H9 (cell line): ENCODE data around the gene VSIR. TPM values are rescaled to one million over a fixed set of nuclear protein-coding genes. Genes with fewer than 3 reads are reported as not detected.

Source experiments
- DNase-seq: peaks from one replicate; pipeline ENCODE4 v3.0.0-alpha.2; 2017
- H2AFZ ChIP-seq: one replicate; pipeline ENCODE4 v1.6.1; 2013; ENCODE audit warnings: mild to moderate bottlenecking, low read length, control low read depth, moderate library complexity
- H2AK5ac ChIP-seq: 2 replicates; pipeline ENCODE4 v1.6.1; 2013; ENCODE audit warnings: low read length, control low read depth, mixed read lengths; ENCODE audit not compliant: insufficient read length
- H2BK120ac ChIP-seq: one replicate; pipeline ENCODE4 v1.6.1; 2013; ENCODE audit warnings: low read depth, mild to moderate bottlenecking, low read length, control low read depth, inconsistent platforms; ENCODE audit not compliant: poor library complexity, severe bottlenecking
- H2BK12ac ChIP-seq: 2 replicates; pipeline ENCODE4 v1.6.1; 2013; ENCODE audit warnings: low read length, control low read depth, mixed read lengths, low read depth; ENCODE audit not compliant: insufficient read length
- H2BK15ac ChIP-seq: 2 replicates; pipeline ENCODE4 v1.6.1; 2013; ENCODE audit warnings: low read depth, low read length, control low read depth
- H2BK20ac ChIP-seq: one replicate; pipeline ENCODE4 v1.6.1; 2013; ENCODE audit warnings: low read depth, mild to moderate bottlenecking, low read length, control low read depth, inconsistent platforms; ENCODE audit not compliant: poor library complexity, severe bottlenecking
- H2BK5ac ChIP-seq: 2 replicates; pipeline ENCODE4 v1.6.1; 2013; ENCODE audit warnings: low read length, control low read depth, mixed read lengths; ENCODE audit not compliant: insufficient read length
- H3K14ac ChIP-seq: 2 replicates; pipeline ENCODE4 v1.6.1; 2013; ENCODE audit warnings: low read length, control low read depth; ENCODE audit not compliant: insufficient read depth
- H3K18ac ChIP-seq: 2 replicates; pipeline ENCODE4 v1.6.1; 2013; ENCODE audit warnings: low read depth, mild to moderate bottlenecking, mixed read lengths, low read length, control low read depth; ENCODE audit not compliant: insufficient read length
- H3K23ac ChIP-seq: 2 replicates; pipeline ENCODE4 v1.6.1; 2013; ENCODE audit warnings: low read length, control low read depth, mixed read lengths, low read depth; ENCODE audit not compliant: insufficient read length
- H3K23me2 ChIP-seq: 2 replicates; pipeline ENCODE4 v1.6.1; 2013; ENCODE audit warnings: low read depth, mild to moderate bottlenecking, mixed read lengths, low read length, control low read depth; ENCODE audit not compliant: insufficient read length, poor library complexity, severe bottlenecking
- H3K27ac ChIP-seq: 2 replicates; pipeline ENCODE4 v1.5.1; 2013; ENCODE audit warnings: low read length, control low read depth, mixed read lengths, low read depth; ENCODE audit not compliant: insufficient read length
- H3K27me3 ChIP-seq: 2 replicates; pipeline ENCODE4 v1.6.1; 2013; ENCODE audit warnings: low read length, control low read depth, inconsistent platforms; ENCODE audit not compliant: insufficient read depth
- H3K4ac ChIP-seq: 2 replicates; pipeline ENCODE4 v1.6.1; 2013; ENCODE audit warnings: low read depth, mild to moderate bottlenecking, control low read depth, inconsistent platforms, low read length, moderate library complexity
- H3K4me1 ChIP-seq: 2 replicates; pipeline ENCODE4 v1.6.1; 2013; ENCODE audit warnings: low read length, control low read depth, inconsistent platforms; ENCODE audit not compliant: insufficient read depth
- H3K4me2 ChIP-seq: 2 replicates; pipeline ENCODE4 v1.6.1; 2013; ENCODE audit warnings: low read length, control low read depth, mixed read lengths; ENCODE audit not compliant: insufficient read length, insufficient read depth
- H3K56ac ChIP-seq: 2 replicates; pipeline ENCODE4 v1.6.1; 2013; ENCODE audit warnings: low read depth, mild to moderate bottlenecking, mixed read lengths, low read length, control low read depth; ENCODE audit not compliant: insufficient read length
- H3K79me1 ChIP-seq: 2 replicates; pipeline ENCODE4 v1.6.1; 2013; ENCODE audit warnings: low read depth, mild to moderate bottlenecking, moderate library complexity, low read length, control low read depth, inconsistent platforms; ENCODE audit not compliant: insufficient read depth, poor library complexity, severe bottlenecking
- H3K79me2 ChIP-seq: 2 replicates; pipeline ENCODE4 v1.6.1; 2013; ENCODE audit warnings: low read length, control low read depth, inconsistent platforms; ENCODE audit not compliant: insufficient read depth
- H3K9ac ChIP-seq: 2 replicates; pipeline ENCODE4 v1.6.1; 2013; ENCODE audit warnings: low read length, control low read depth, mixed read lengths; ENCODE audit not compliant: insufficient read length; ENCODE audit errors: extremely low read depth
- H3K9me3 ChIP-seq: one replicate; pipeline ENCODE4 v1.6.1; 2013; ENCODE audit warnings: low read depth, low read length, inconsistent platforms; ENCODE audit not compliant: control insufficient read depth
- H3T11ph ChIP-seq: one replicate; pipeline ENCODE4 v1.6.1; 2013; ENCODE audit warnings: mild to moderate bottlenecking, low read length, control low read depth, inconsistent platforms
- H4K20me1 ChIP-seq: one replicate; pipeline ENCODE4 v1.6.1; 2013; ENCODE audit not compliant: control insufficient read depth, insufficient read length, insufficient read depth
- H4K5ac ChIP-seq: 2 replicates; pipeline ENCODE4 v1.6.1; 2013; ENCODE audit warnings: low read depth, mild to moderate bottlenecking, mixed read lengths, low read length, control low read depth; ENCODE audit not compliant: insufficient read length
- H4K8ac ChIP-seq: replicated peaks from 2 replicates; pipeline ENCODE4 v1.6.1; 2013; ENCODE audit warnings: low read length, control low read depth, mixed read lengths, low read depth; ENCODE audit not compliant: insufficient read length
- H4K91ac ChIP-seq: 2 replicates; pipeline ENCODE4 v1.6.1; 2013; ENCODE audit warnings: low read depth, mild to moderate bottlenecking, moderate library complexity, mixed read lengths, low read length, control low read depth; ENCODE audit not compliant: insufficient read length
- H3K27ac Mint-ChIP-seq, 3 experiments: 2 replicates in 2 of 3; 3 replicates in 1 of 3; pipeline ENCODE4 v1.8.0; 2020 to 2021; ENCODE audit warnings: mixed read lengths in 3 of 3, mild to moderate bottlenecking in 1 of 3, moderate library complexity in 1 of 3
- H3K27me3 Mint-ChIP-seq: 2 replicates; pipeline ENCODE4 v1.8.0; 2021; ENCODE audit warnings: low read depth, mild to moderate bottlenecking, moderate library complexity, mixed read lengths
- H3K36me3 Mint-ChIP-seq, 3 experiments: 2 replicates in 2 of 3; 3 replicates in 1 of 3; pipeline ENCODE4 v1.8.0; 2020 to 2021; ENCODE audit warnings: low read depth in 3 of 3, mixed read lengths in 3 of 3; ENCODE audit not compliant: insufficient read depth in 1 of 3
- H3K4me1 Mint-ChIP-seq, 2 experiments: 2 replicates each; pipeline ENCODE4 v1.8.0; 2020; ENCODE audit warnings: mixed read lengths in 2 of 2
- H3K4me3 Mint-ChIP-seq, 2 experiments: 2 replicates in 1 of 2; 3 replicates in 1 of 2; pipeline ENCODE4 v1.8.0; 2020 to 2021; ENCODE audit warnings: mild to moderate bottlenecking in 2 of 2, mixed read lengths in 2 of 2, moderate library complexity in 1 of 2
- H3K9me3 Mint-ChIP-seq, 2 experiments: 2 replicates in 1 of 2; 3 replicates in 1 of 2; pipeline ENCODE4 v1.8.0; 2020; ENCODE audit warnings: mild to moderate bottlenecking in 2 of 2, mixed read lengths in 2 of 2, moderate library complexity in 1 of 2
- WGBS: extraction: QIAGEN DNeasy Blood & Tissue Kit; methylation state at CpG from one replicate; pipeline ENCODE4 v1.1.7; 2013; ENCODE audit warnings: missing lambda C conversion rate, low lambda C conversion rate, mixed read lengths; ENCODE audit not compliant: insufficient read length; ENCODE audit errors: extremely low coverage; 5-methylcytosine and 5-hydroxymethylcytosine counted together
- total RNA-seq: library from RNA; stranded (reverse); gene quantifications from 2 replicates; pipeline ENCODE4 v1.2.1, GENCODE V29; 2021
- TF ChIP-seq, protein P1 (sequence below): fragments of 200-600 bp; sonication (generic); conservative IDR thresholded peaks from 3 replicates; pipeline ENCODE4 v1.8.0; 2021; ENCODE audit warnings: antibody characterized with exemption, mild to moderate bottlenecking

Gene VSIR
- total RNA-seq, 1 experiment from 2014 or later, result 0.11 TPM

DNA sequence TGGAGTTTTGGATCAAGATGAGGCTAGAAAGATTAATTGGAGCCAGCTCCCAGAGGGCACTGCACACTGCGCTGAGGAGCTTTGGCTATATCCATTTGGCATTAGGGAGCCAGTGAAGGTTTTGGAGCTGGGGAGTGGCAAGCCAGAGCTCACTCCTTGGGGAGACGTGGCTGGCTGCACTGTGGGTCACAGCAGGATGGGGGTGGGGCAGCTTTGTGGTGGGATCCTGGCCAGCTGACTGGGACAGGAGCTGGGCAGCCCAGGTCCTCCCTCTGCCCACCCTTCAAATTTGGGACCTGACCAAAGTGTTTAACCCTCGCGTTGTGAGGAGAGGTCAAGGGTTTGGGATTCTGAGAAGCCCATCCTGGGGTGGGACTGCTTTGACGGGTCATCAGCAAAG, 58.7 kb downstream of the VSIR start:
- TF ChIP-seq, protein P1, sequence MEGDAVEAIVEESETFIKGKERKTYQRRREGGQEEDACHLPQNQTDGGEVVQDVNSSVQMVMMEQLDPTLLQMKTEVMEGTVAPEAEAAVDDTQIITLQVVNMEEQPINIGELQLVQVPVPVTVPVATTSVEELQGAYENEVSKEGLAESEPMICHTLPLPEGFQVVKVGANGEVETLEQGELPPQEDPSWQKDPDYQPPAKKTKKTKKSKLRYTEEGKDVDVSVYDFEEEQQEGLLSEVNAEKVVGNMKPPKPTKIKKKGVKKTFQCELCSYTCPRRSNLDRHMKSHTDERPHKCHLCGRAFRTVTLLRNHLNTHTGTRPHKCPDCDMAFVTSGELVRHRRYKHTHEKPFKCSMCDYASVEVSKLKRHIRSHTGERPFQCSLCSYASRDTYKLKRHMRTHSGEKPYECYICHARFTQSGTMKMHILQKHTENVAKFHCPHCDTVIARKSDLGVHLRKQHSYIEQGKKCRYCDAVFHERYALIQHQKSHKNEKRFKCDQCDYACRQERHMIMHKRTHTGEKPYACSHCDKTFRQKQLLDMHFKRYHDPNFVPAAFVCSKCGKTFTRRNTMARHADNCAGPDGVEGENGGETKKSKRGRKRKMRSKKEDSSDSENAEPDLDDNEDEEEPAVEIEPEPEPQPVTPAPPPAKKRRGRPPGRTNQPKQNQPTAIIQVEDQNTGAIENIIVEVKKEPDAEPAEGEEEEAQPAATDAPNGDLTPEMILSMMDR, result no peak
- Histone ChIP-seq H3K4ac (no peak overlapping the region), H3K4me1 (no peaks in the 10 kb centered on the region), H4K5ac (no peak overlapping the region), H4K91ac (no peak overlapping the region), H2AK5ac (no peak overlapping the region), H3K56ac (no peak overlapping the region), H3K9ac (no peak overlapping the region), H2BK12ac (no peak overlapping the region), H2BK120ac (no peak overlapping the region), H2BK5ac (no peak overlapping the region), H4K20me1 (no peaks in the 10 kb centered on the region), H3K27ac (no peak overlapping the region), H2BK15ac (no peak overlapping the region), H3T11ph (no peak overlapping the region), H3K79me1 (no peaks in the 10 kb centered on the region), H3K23ac (no peak overlapping the region), H2BK20ac (no peak overlapping the region), H2AFZ (no peak overlapping the region), H3K4me2 (no peak overlapping the region), H3K9me3 (no peaks in the 10 kb centered on the region), H3K14ac (no peak overlapping the region), H3K27me3 (no peaks in the 10 kb centered on the region), H3K79me2 (no peaks in the 10 kb centered on the region), H3K23me2 (no peaks in the 10 kb centered on the region), H4K8ac (no peak overlapping the region), H3K18ac (no peak overlapping the region)
- no peaks in the 10 kb centered on the region; a peak in 1 of 7 replicates for H3K36me3 Mint-ChIP-seq
- no peak overlapping the region for H3K27ac Mint-ChIP-seq
- H3K4me3 Mint-ChIP-seq, result no peak overlapping the region
- no peaks in the 10 kb centered on the region for H3K9me3 Mint-ChIP-seq
- H3K4me1 Mint-ChIP-seq, result peaks cover 9 to 23% of the 10 kb centered on the region in 2 experiments
- DNase-seq, result no peak
- peaks cover 3% of the 10 kb centered on the region for H3K27me3 Mint-ChIP-seq
- no CpG with 5 or more reads among the region's 5 CpGs for WGBS
